Measurements from ENCODE around the gene SLC25A52. TPM values are rescaled to one million over a fixed set of nuclear protein-coding genes. Genes with fewer than 3 reads are reported as not detected.
"Not testable (repeated sequence)": the region's sequence is repeated elsewhere in the genome, so short reads cannot be mapped to it uniquely, and the experiment has no call there.

The SLC25A52 gene, protein sequence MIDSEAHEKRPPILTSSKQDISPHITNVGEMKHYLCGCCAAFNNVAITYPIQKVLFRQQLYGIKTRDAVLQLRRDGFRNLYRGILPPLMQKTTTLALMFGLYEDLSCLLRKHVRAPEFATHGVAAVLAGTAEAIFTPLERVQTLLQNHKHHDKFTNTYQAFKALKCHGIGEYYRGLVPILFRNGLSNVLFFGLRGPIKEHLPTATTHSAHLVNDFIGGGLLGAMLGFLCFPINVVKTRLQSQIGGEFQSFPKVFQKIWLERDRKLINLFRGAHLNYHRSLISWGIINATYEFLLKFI
- not detected for total RNA-seq
- 0.18 TPM for total RNA-seq (2013)
- total RNA-seq: 0 to 0.20 (median 0.04) reads per million in 29 experiments

DNA sequence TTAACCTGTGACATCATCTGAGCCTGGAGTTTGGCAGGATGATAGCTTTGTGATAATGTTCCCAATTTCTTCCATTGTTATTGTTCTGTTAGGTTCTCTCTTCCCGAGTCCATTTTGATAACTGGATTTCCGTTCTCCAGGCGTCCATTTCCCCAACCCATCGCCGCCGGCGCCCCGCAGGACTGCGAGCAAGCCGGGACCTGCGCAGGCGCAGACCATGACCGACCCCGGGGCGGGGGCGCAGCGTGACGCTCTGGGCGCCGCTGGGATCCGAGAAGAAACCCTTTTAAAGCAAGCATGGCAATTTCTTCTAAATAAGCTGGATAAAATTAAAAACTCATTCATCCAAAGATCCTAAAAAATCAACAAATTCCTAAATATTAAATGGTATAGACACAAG is at the start of gene SLC25A52:
Gene SLC25A52 (minus strand): TSS at position 186 of the 400 bp plus-strand sequence. CDS start 219 bp downstream, outside the sequence.
- no peaks in the 10 kb centered on the region for H3K9me3 ChIP-seq
- peaks cover 0 to under 1% (median 0%) of the 10 kb centered on the region in 3 donors for H3K4me1 Mint-ChIP-seq
- H3K27me3 Mint-ChIP-seq: peaks cover 0 to 5% of the 10 kb centered on the region in 2 donors
- DNase-seq: no peak
- H3K9me3 Mint-ChIP-seq: no peaks in the 10 kb centered on the region
- H3K27ac Mint-ChIP-seq: no peak within 1 kb of the TSS
- no peak within 1 kb of the TSS for H3K4me3 Mint-ChIP-seq
- no peaks in the 10 kb centered on the region for H3K36me3 Mint-ChIP-seq
- 93% methylated on average over 15 of the region's 21 CpGs for WGBS (ENCODE audit: insufficient coverage)
- no peak within 1 kb of the TSS for H3K4me3 ChIP-seq (ENCODE audit: control insufficient read depth in 1 of 2, extremely low read depth in 1 of 2, low read length in 1 of 2)
- CTCF ChIA-PET: no interaction called here
- H3K27ac ChIP-seq (ENCODE audit: low read length): no peak within 1 kb of the TSS
- POLR2A ChIA-PET: no interaction called here
- H3K4me1 ChIP-seq (ENCODE audit: control insufficient read depth in 1 of 2, extremely low read depth in 1 of 2, insufficient read depth in 2 of 2, low read length in 2 of 2): no peaks in the 10 kb centered on the region
- no peaks in the 10 kb centered on the region for H3K36me3 ChIP-seq (ENCODE audit: control insufficient read depth in 2 of 2, extremely low read depth in 1 of 2, insufficient read depth in 1 of 2, low read length in 1 of 2)
- no peak for ATAC-seq (replicated peaks in 1 of 4)
- H3K27me3 ChIP-seq (replicated peaks in 1 of 2; ENCODE audit: control insufficient read depth in 2 of 2, extremely low read depth in 1 of 2, insufficient read depth in 2 of 2, low read length in 1 of 2): no peaks in the 10 kb centered on the region

- ATAC-seq (replicated peaks in 1 of 4); H3K27ac Mint-ChIP-seq; H3K4me3 Mint-ChIP-seq; H3K27me3 Mint-ChIP-seq; H3K36me3 Mint-ChIP-seq; H3K36me3 ChIP-seq (ENCODE audit: control insufficient read depth in 2 of 2, extremely low read depth in 1 of 2, insufficient read depth in 1 of 2, low read length in 1 of 2); H3K9me3 ChIP-seq; H3K4me1 Mint-ChIP-seq; H3K9me3 Mint-ChIP-seq; H3K27ac ChIP-seq (ENCODE audit: low read length); H3K4me3 ChIP-seq (ENCODE audit: control insufficient read depth in 1 of 2, extremely low read depth in 1 of 2, low read length in 1 of 2); CTCF ChIA-PET; POLR2A ChIA-PET; H3K4me1 ChIP-seq (ENCODE audit: control insufficient read depth in 1 of 2, extremely low read depth in 1 of 2, insufficient read depth in 2 of 2, low read length in 2 of 2); DNase-seq; H3K27me3 ChIP-seq (replicated peaks in 1 of 2; ENCODE audit: control insufficient read depth in 2 of 2, extremely low read depth in 1 of 2, insufficient read depth in 2 of 2, low read length in 1 of 2): not testable (repeated sequence)
- WGBS (ENCODE audit: insufficient coverage): 78% methylated on average over 1 of the region's 4 CpGs
These were observed 48.4 kb upstream of the SLC25A52 start for GRCh38 chr18:31809049-31809448.

GRCh38 chr18:31801078-31801477 is 40.4 kb upstream of the SLC25A52 start:
- no peak overlapping the region for H3K27ac ChIP-seq (ENCODE audit: low read length)
- no peaks in the 10 kb centered on the region for H3K9me3 Mint-ChIP-seq
- H3K4me1 Mint-ChIP-seq: no peaks in the 10 kb centered on the region
- no CpG with 5 or more reads among the region's 2 CpGs for WGBS (ENCODE audit: insufficient coverage)
- no peak overlapping the region for H3K4me3 Mint-ChIP-seq
- ChIA-PET POLR2A (no interaction called here), CTCF (no interaction called here)
- no peaks in the 10 kb centered on the region for H3K27me3 Mint-ChIP-seq
- H3K36me3 Mint-ChIP-seq: no peaks in the 10 kb centered on the region
- H3K4me3 ChIP-seq (ENCODE audit: control insufficient read depth in 1 of 2, extremely low read depth in 1 of 2, low read length in 1 of 2): no peak overlapping the region
- H3K4me1 ChIP-seq (ENCODE audit: control insufficient read depth in 1 of 2, extremely low read depth in 1 of 2, insufficient read depth in 2 of 2, low read length in 2 of 2): no peaks in the 10 kb centered on the region
- no peaks in the 10 kb centered on the region for H3K36me3 ChIP-seq (ENCODE audit: control insufficient read depth in 2 of 2, extremely low read depth in 1 of 2, insufficient read depth in 1 of 2, low read length in 1 of 2)
- ATAC-seq (replicated peaks in 1 of 4) (no peak), DNase-seq (no peak)
- no peaks in the 10 kb centered on the region for H3K27me3 ChIP-seq (replicated peaks in 1 of 2; ENCODE audit: control insufficient read depth in 2 of 2, extremely low read depth in 1 of 2, insufficient read depth in 2 of 2, low read length in 1 of 2)
- H3K9me3 ChIP-seq: no peaks in the 10 kb centered on the region
- no peak overlapping the region for H3K27ac Mint-ChIP-seq

GRCh38 chr18:31799257-31799656 is 38.6 kb upstream of the SLC25A52 start:
- not testable (repeated sequence) for H3K9me3 Mint-ChIP-seq
- 84% methylated on average over 4 of the region's 5 CpGs for WGBS (ENCODE audit: insufficient coverage)

GRCh38 chr18:31798399-31798798 is 37.7 kb upstream of the SLC25A52 start:
- POLR2A ChIA-PET: no interaction called here
- ATAC-seq (replicated peaks in 1 of 4): no peak

More at GRCh38 chr18:31799257-31799656, 38.6 kb upstream of the SLC25A52 start:
- H3K36me3 ChIP-seq (ENCODE audit: control insufficient read depth in 2 of 2, extremely low read depth in 1 of 2, insufficient read depth in 1 of 2, low read length in 1 of 2); H3K4me3 Mint-ChIP-seq; H3K4me1 ChIP-seq (ENCODE audit: control insufficient read depth in 1 of 2, extremely low read depth in 1 of 2, insufficient read depth in 2 of 2, low read length in 2 of 2); H3K27ac ChIP-seq (ENCODE audit: low read length); H3K27me3 Mint-ChIP-seq; H3K27me3 ChIP-seq (replicated peaks in 1 of 2; ENCODE audit: control insufficient read depth in 2 of 2, extremely low read depth in 1 of 2, insufficient read depth in 2 of 2, low read length in 1 of 2); H3K9me3 ChIP-seq; DNase-seq; ATAC-seq (replicated peaks in 1 of 4); POLR2A ChIA-PET; H3K36me3 Mint-ChIP-seq; H3K4me1 Mint-ChIP-seq; H3K4me3 ChIP-seq (ENCODE audit: control insufficient read depth in 1 of 2, extremely low read depth in 1 of 2, low read length in 1 of 2); CTCF ChIA-PET; H3K27ac Mint-ChIP-seq: not testable (repeated sequence)

GRCh38 chr18:31795747-31796146 is 35.1 kb upstream of the SLC25A52 start:
- ChIA-PET POLR2A (no interaction called here), CTCF (interaction anchor here in 1 of 2 donors (1.0 kb wide), 1 partner anchor 8 kb away, joined by 3 read pairs; no protein-coding TSS in a partner anchor)
- Mint-ChIP-seq H3K27me3 (no peaks in the 10 kb centered on the region), H3K9me3 (no peaks in the 10 kb centered on the region), H3K36me3 (no peaks in the 10 kb centered on the region), H3K27ac (no peak overlapping the region), H3K4me3 (no peak overlapping the region), H3K4me1 (no peaks in the 10 kb centered on the region)
- Histone ChIP-seq H3K9me3 (no peaks in the 10 kb centered on the region), H3K36me3 (ENCODE audit: control insufficient read depth in 2 of 2, extremely low read depth in 1 of 2, insufficient read depth in 1 of 2, low read length in 1 of 2) (no peaks in the 10 kb centered on the region), H3K4me1 (ENCODE audit: control insufficient read depth in 1 of 2, extremely low read depth in 1 of 2, insufficient read depth in 2 of 2, low read length in 2 of 2) (no peaks in the 10 kb centered on the region), H3K27me3 (replicated peaks in 1 of 2; ENCODE audit: control insufficient read depth in 2 of 2, extremely low read depth in 1 of 2, insufficient read depth in 2 of 2, low read length in 1 of 2) (no peaks in the 10 kb centered on the region), H3K27ac (ENCODE audit: low read length) (no peak overlapping the region), H3K4me3 (ENCODE audit: control insufficient read depth in 1 of 2, extremely low read depth in 1 of 2, low read length in 1 of 2) (no peak overlapping the region)
- DNase-seq (no peak), ATAC-seq (replicated peaks in 1 of 4) (no peak)
- WGBS (ENCODE audit: insufficient coverage): no CpG with 5 or more reads among the region's 2 CpGs

More at GRCh38 chr18:31798399-31798798, 37.7 kb upstream of the SLC25A52 start:
- no peaks in the 10 kb centered on the region for H3K4me1 ChIP-seq (ENCODE audit: control insufficient read depth in 1 of 2, extremely low read depth in 1 of 2, insufficient read depth in 2 of 2, low read length in 2 of 2)
- Mint-ChIP-seq H3K27ac (no peak overlapping the region), H3K9me3 (no peaks in the 10 kb centered on the region), H3K36me3 (no peaks in the 10 kb centered on the region), H3K4me3 (no peak overlapping the region), H3K4me1 (no peaks in the 10 kb centered on the region), H3K27me3 (no peaks in the 10 kb centered on the region)
- H3K36me3 ChIP-seq (ENCODE audit: control insufficient read depth in 2 of 2, extremely low read depth in 1 of 2, insufficient read depth in 1 of 2, low read length in 1 of 2): no peaks in the 10 kb centered on the region
- no peaks in the 10 kb centered on the region for H3K27me3 ChIP-seq (replicated peaks in 1 of 2; ENCODE audit: control insufficient read depth in 2 of 2, extremely low read depth in 1 of 2, insufficient read depth in 2 of 2, low read length in 1 of 2)
- CTCF ChIA-PET: no interaction called here
- H3K9me3 ChIP-seq: no peaks in the 10 kb centered on the region
- DNase-seq: no peak
- WGBS (ENCODE audit: insufficient coverage): no CpG with 5 or more reads among the region's 2 CpGs
- H3K4me3 ChIP-seq (ENCODE audit: control insufficient read depth in 1 of 2, extremely low read depth in 1 of 2, low read length in 1 of 2): no peak overlapping the region
- H3K27ac ChIP-seq (ENCODE audit: low read length): no peak overlapping the region

GRCh38 chr18:31793531-31793930 is 32.9 kb upstream of the SLC25A52 start:
- ChIA-PET CTCF (no interaction called here), POLR2A (no interaction called here)
- no peak for ATAC-seq (replicated peaks in 1 of 4)
- Histone ChIP-seq H3K4me3 (ENCODE audit: control insufficient read depth in 1 of 2, extremely low read depth in 1 of 2, low read length in 1 of 2) (no peak overlapping the region), H3K4me1 (ENCODE audit: control insufficient read depth in 1 of 2, extremely low read depth in 1 of 2, insufficient read depth in 2 of 2, low read length in 2 of 2) (no peaks in the 10 kb centered on the region), H3K36me3 (ENCODE audit: control insufficient read depth in 2 of 2, extremely low read depth in 1 of 2, insufficient read depth in 1 of 2, low read length in 1 of 2) (no peaks in the 10 kb centered on the region), H3K27me3 (replicated peaks in 1 of 2; ENCODE audit: control insufficient read depth in 2 of 2, extremely low read depth in 1 of 2, insufficient read depth in 2 of 2, low read length in 1 of 2) (no peaks in the 10 kb centered on the region), H3K27ac (ENCODE audit: low read length) (no peak overlapping the region), H3K9me3 (no peaks in the 10 kb centered on the region)
- Mint-ChIP-seq H3K36me3 (no peaks in the 10 kb centered on the region), H3K9me3 (no peaks in the 10 kb centered on the region), H3K27ac (no peak overlapping the region), H3K4me3 (no peak overlapping the region), H3K4me1 (no peaks in the 10 kb centered on the region), H3K27me3 (no peaks in the 10 kb centered on the region)
- no peak for DNase-seq

Measured in T-cell (primary cell).